KMS-11 (cell line): Measurements from ENCODE around the gene FAM117A.

ENCODE experiments used
- H2AFZ ChIP-seq: fragments of 200-600 bp; sonication (generic); 2 replicates; pipeline ENCODE4 v1.6.1; 2016; ENCODE audit warnings: antibody characterized with exemption, mixed run types, low read depth
- H3K27ac ChIP-seq: fragments of 200-600 bp; sonication (generic); 2 replicates; pipeline ENCODE4 v1.6.1; 2016; ENCODE audit warnings: mild to moderate bottlenecking, mixed run types
- H3K27me3 ChIP-seq: fragments of 200-600 bp; sonication (generic); 2 replicates; pipeline ENCODE4 v1.6.1; 2017; ENCODE audit warnings: mild to moderate bottlenecking, low read depth, mixed run types, moderate library complexity; ENCODE audit not compliant: insufficient read depth
- H3K36me3 ChIP-seq: fragments of 200-600 bp; sonication (generic); 2 replicates; pipeline ENCODE4 v1.6.1; 2017; ENCODE audit warnings: mild to moderate bottlenecking, mixed run types; ENCODE audit not compliant: insufficient read depth
- H3K4me1 ChIP-seq: fragments of 200-600 bp; sonication (generic); 2 replicates; pipeline ENCODE4 v1.6.1; 2016; ENCODE audit warnings: mild to moderate bottlenecking, low read depth, mixed run types; ENCODE audit not compliant: poor library complexity, severe bottlenecking
- H3K4me2 ChIP-seq: fragments of 200-600 bp; sonication (generic); 2 replicates; pipeline ENCODE4 v1.7.0; 2016; ENCODE audit warnings: mild to moderate bottlenecking, mixed run types
- H3K4me3 ChIP-seq: fragments of 200-600 bp; sonication (generic); IDR thresholded peaks from 2 replicates; pipeline ENCODE4 v1.6.1; 2017; ENCODE audit warnings: low read depth, low read length, mixed read lengths; ENCODE audit not compliant: insufficient read depth
- H3K79me2 ChIP-seq: fragments of 200-600 bp; sonication (generic); 2 replicates; pipeline ENCODE4 v1.6.1; 2016; ENCODE audit warnings: low read depth, mixed run types; ENCODE audit not compliant: insufficient read depth
- H3K9ac ChIP-seq: fragments of 200-600 bp; sonication (generic); 2 replicates; pipeline ENCODE4 v1.6.1; 2016; ENCODE audit warnings: mild to moderate bottlenecking, mixed run types
- H4K20me1 ChIP-seq: fragments of 200-600 bp; sonication (generic); 2 replicates; pipeline ENCODE4 v1.6.1; 2016; ENCODE audit warnings: mild to moderate bottlenecking, mixed run types; ENCODE audit not compliant: insufficient read depth
- TF ChIP-seq, protein P1 (sequence below): fragments of 200-600 bp; sonication (generic); conservative IDR thresholded peaks from 2 replicates; pipeline ENCODE4 v1.6.1; 2017; ENCODE audit warnings: low read depth, mild to moderate bottlenecking, antibody characterized with exemption, low read length, moderate library complexity, mixed read lengths

The FAM117A gene, protein sequence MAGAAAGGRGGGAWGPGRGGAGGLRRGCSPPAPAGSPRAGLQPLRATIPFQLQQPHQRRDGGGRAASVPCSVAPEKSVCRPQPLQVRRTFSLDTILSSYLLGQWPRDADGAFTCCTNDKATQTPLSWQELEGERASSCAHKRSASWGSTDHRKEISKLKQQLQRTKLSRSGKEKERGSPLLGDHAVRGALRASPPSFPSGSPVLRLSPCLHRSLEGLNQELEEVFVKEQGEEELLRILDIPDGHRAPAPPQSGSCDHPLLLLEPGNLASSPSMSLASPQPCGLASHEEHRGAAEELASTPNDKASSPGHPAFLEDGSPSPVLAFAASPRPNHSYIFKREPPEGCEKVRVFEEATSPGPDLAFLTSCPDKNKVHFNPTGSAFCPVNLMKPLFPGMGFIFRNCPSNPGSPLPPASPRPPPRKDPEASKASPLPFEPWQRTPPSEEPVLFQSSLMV

DNA sequence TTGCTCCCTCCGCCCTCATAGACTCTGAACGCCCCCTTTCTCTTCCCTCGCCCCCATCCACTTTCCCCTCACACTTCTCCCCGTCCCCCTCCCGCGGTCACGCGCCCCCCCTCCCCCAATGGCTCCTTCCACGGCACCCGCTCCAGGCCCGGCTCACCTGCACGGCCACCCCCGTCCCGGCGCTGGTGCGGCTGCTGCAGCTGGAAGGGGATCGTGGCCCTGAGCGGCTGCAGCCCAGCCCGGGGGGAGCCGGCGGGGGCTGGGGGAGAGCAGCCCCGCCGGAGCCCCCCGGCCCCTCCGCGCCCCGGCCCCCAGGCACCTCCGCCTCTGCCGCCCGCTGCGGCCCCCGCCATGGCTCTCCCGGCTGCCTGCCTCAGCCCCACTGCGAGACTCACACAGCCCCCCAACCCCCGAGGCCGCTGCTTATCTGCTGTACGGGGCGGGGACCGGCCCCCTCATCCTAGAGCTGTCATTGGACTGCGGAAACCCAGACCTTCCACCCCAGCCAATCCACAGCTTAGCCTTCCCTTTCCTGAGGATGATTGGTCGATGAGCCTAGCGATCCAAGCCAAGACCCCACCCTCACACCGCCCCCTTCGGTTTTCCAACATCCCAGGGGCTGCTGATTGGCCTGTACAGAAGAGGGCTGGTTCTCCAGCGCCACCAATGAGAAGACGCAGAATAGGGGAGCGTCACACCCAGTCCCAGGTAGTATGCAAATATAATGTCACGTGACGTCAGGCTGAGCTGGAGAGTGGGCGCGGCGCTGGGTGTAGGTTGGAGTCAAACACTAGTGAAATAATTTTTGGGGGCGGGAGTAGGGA, at the start of gene FAM117A:
TSS of gene FAM117A (minus strand) at position 397 of the 824 bp plus-strand sequence. CDS start at position 353, 44 bp downstream.
- Histone ChIP-seq H2AFZ (peak within 1 kb of the TSS; percentile 51), H3K27ac (peak within 1 kb of the TSS; percentile 52), H3K4me1 (peaks cover 48% of the 10 kb centered on the region), H3K9ac (peak within 1 kb of the TSS; percentile 29; the same call in 1 of the 2 replicates), H3K27me3 (no peaks in the 10 kb centered on the region), H3K79me2 (peaks cover 50% of the 10 kb centered on the region), H3K4me2 (peak within 1 kb of the TSS; percentile 98), H4K20me1 (peaks cover 4% of the 10 kb centered on the region; the same call in 1 of the 2 replicates), H3K4me3 (peak within 1 kb of the TSS; percentile 42), H3K36me3 (no peaks in the 10 kb centered on the region)
- TF ChIP-seq, protein P1, sequence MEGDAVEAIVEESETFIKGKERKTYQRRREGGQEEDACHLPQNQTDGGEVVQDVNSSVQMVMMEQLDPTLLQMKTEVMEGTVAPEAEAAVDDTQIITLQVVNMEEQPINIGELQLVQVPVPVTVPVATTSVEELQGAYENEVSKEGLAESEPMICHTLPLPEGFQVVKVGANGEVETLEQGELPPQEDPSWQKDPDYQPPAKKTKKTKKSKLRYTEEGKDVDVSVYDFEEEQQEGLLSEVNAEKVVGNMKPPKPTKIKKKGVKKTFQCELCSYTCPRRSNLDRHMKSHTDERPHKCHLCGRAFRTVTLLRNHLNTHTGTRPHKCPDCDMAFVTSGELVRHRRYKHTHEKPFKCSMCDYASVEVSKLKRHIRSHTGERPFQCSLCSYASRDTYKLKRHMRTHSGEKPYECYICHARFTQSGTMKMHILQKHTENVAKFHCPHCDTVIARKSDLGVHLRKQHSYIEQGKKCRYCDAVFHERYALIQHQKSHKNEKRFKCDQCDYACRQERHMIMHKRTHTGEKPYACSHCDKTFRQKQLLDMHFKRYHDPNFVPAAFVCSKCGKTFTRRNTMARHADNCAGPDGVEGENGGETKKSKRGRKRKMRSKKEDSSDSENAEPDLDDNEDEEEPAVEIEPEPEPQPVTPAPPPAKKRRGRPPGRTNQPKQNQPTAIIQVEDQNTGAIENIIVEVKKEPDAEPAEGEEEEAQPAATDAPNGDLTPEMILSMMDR = peak; percentile 39; the same call in 1 of the 2 replicates

DNA sequence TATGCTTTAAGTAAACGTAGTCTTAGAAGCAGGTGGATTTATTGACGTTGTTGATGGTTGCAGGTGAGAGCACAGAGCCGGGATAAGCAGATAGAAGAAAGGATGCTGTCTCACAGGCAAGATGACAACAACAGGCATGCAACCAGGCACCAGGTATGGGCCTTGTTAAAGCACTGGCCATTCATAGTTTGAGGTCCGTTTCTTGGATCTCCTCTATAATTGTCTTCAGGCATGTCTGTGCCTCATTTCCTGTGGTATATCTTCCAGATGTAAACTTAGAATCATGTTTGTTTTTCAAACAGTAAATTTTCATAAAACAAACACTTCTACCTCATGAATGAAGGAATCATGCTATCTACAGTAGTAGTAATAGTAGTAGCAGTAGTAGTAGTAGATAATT, 45.1 kb upstream of the FAM117A start:
- Histone ChIP-seq H2AFZ (no peak overlapping the region), H3K4me1 (no peaks in the 10 kb centered on the region), H3K4me2 (no peak overlapping the region), H3K27ac (no peak overlapping the region), H3K79me2 (no peaks in the 10 kb centered on the region; the same call in 1 of the 2 replicates), H4K20me1 (no peaks in the 10 kb centered on the region), H3K27me3 (no peaks in the 10 kb centered on the region), H3K36me3 (peaks cover 3% of the 10 kb centered on the region; the same call in 1 of the 2 replicates), H3K9ac (no peak overlapping the region), H3K4me3 (no peak overlapping the region)
- TF ChIP-seq, protein P1 = no peak

DNA sequence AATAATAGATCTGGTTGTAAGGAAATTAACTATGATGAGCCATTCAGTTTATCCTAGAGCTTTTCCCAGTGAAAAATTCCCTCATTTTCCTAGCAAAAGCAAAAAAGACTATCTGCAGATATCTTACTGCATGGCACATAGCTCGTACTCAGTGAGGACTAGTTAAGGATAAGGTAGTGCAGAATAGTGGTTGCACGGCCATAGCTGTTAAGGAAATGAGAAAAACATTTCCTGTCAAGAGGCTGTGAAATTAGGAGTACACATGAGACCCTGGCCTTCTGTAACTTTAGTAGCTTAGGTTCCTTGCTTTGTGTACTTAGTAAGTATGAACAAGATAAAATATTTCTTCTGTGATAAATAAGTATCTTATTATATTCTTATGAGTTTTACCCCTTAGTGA, 34.8 kb upstream of the FAM117A start:
- H3K4me3 ChIP-seq = no peak overlapping the region
- TF ChIP-seq, protein P1 = no peak
- H3K79me2 ChIP-seq = peaks cover 55% of the 10 kb centered on the region; the same call in 1 of the 2 replicates
- H2AFZ ChIP-seq = no peak overlapping the region
- no peak overlapping the region for H3K4me2 ChIP-seq
- H3K36me3 ChIP-seq = peaks cover 22% of the 10 kb centered on the region; the same call in 1 of the 2 replicates
- H3K27me3 ChIP-seq = no peaks in the 10 kb centered on the region
- peaks cover 9% of the 10 kb centered on the region; the same call in 1 of the 2 replicates for H4K20me1 ChIP-seq
- H3K9ac ChIP-seq = no peak overlapping the region
- no peaks in the 10 kb centered on the region for H3K4me1 ChIP-seq
- H3K27ac ChIP-seq = no peak overlapping the region

DNA sequence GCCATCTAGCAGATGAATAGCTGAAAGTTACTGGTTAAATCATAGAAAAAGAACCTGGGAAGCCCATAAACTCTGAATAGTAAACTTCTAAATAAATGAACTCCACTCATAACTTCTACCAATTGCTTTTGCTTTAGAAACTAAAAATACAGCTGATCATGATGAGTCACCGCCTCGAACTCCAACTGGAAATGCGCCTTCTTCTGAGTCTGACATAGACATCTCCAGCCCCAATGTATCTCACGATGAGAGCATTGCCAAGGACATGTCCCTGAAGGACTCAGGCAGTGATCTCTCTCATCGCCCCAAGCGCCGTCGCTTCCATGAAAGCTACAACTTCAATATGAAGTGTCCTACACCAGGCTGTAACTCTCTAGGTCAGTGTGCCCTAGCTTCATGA, 34.3 kb upstream of the FAM117A start:
- no peak overlapping the region for H3K4me3 ChIP-seq
- TF ChIP-seq, protein P1 = no peak
- H3K4me2 ChIP-seq = no peak overlapping the region
- peaks cover 61% of the 10 kb centered on the region; the same call in 1 of the 2 replicates for H3K79me2 ChIP-seq
- H3K9ac ChIP-seq = no peak overlapping the region
- peaks cover 9% of the 10 kb centered on the region; the same call in 1 of the 2 replicates for H4K20me1 ChIP-seq
- no peak overlapping the region for H2AFZ ChIP-seq
- H3K27me3 ChIP-seq = no peaks in the 10 kb centered on the region
- no peak overlapping the region for H3K27ac ChIP-seq
- peaks cover 23% of the 10 kb centered on the region for H3K36me3 ChIP-seq
- no peaks in the 10 kb centered on the region for H3K4me1 ChIP-seq
